Measurements from ENCODE around the gene OAS1.

OAS1 gene

GRCh38 chr12:112906712-112907414 is at the start of gene OAS1:
Gene OAS1 (plus strand): TSS chr12:112906962. CDS start chr12:112907040, 78 bp downstream.
- DNase-seq (ENCODE audit: low read depth, low spot score): no peak

GRCh38 chr12:112859291-112859690 is 47.5 kb upstream of the OAS1 start:
- DNase-seq (ENCODE audit: low read depth, low spot score): no peak

- no peak for DNase-seq (ENCODE audit: low read depth, low spot score)
Measured at GRCh38 chr12:112860181-112860580, 46.6 kb upstream of the OAS1 start.

GRCh38 chr12:112861284-112861683 is 45.5 kb upstream of the OAS1 start:
- DNase-seq (ENCODE audit: low read depth, low spot score): no peak

- no peak for DNase-seq (ENCODE audit: low read depth, low spot score)
Measured at GRCh38 chr12:112862636-112863290, 44.0 kb upstream of the OAS1 start.

GRCh38 chr12:112868459-112869041 is 38.2 kb upstream of the OAS1 start:
- no peak for DNase-seq (ENCODE audit: low read depth, low spot score)

- no peak for DNase-seq (ENCODE audit: low read depth, low spot score)
Measured at GRCh38 chr12:112869091-112869490, 37.7 kb upstream of the OAS1 start.

GRCh38 chr12:112869778-112870177 is 37.0 kb upstream of the OAS1 start:
- DNase-seq (ENCODE audit: low read depth, low spot score): no peak

GRCh38 chr12:112870267-112870980 is 36.3 kb upstream of the OAS1 start:
- DNase-seq (ENCODE audit: low read depth, low spot score): no peak

GRCh38 chr12:112875608-112876007 is 31.2 kb upstream of the OAS1 start:
- no peak for DNase-seq (ENCODE audit: low read depth, low spot score)

- no peak for DNase-seq (ENCODE audit: low read depth, low spot score)
Measured at GRCh38 chr12:112876506-112876905, 30.3 kb upstream of the OAS1 start.

GRCh38 chr12:112877006-112877405 is 29.8 kb upstream of the OAS1 start:
- no peak for DNase-seq (ENCODE audit: low read depth, low spot score)

GRCh38 chr12:112878488-112878887 is 28.3 kb upstream of the OAS1 start:
- DNase-seq (ENCODE audit: low read depth, low spot score): no peak

GRCh38 chr12:112879191-112879705 is 27.5 kb upstream of the OAS1 start:
- DNase-seq (ENCODE audit: low read depth, low spot score): no peak

GRCh38 chr12:112881602-112882001 is 25.2 kb upstream of the OAS1 start:
- no peak for DNase-seq (ENCODE audit: low read depth, low spot score)

GRCh38 chr12:112885236-112885635 is 21.5 kb upstream of the OAS1 start:
- no peak for DNase-seq (ENCODE audit: low read depth, low spot score)

GRCh38 chr12:112887550-112887949 is 19.2 kb upstream of the OAS1 start:
- DNase-seq (ENCODE audit: low read depth, low spot score): no peak

GRCh38 chr12:112891093-112892024 is 15.4 kb upstream of the OAS1 start:
- DNase-seq (ENCODE audit: low read depth, low spot score): no peak

GRCh38 chr12:112892856-112893255 is 13.9 kb upstream of the OAS1 start:
- DNase-seq (ENCODE audit: low read depth, low spot score): no peak

- DNase-seq (ENCODE audit: low read depth, low spot score): no peak
Measured at GRCh38 chr12:112894128-112894527, 12.6 kb upstream of the OAS1 start.

- no peak for DNase-seq (ENCODE audit: low read depth, low spot score)
Measured at GRCh38 chr12:112898380-112898779, 8.4 kb upstream of the OAS1 start.
